ENCODE data around the gene THUMPD1.
"Not testable (repeated sequence)": the region's sequence is repeated elsewhere in the genome, so short reads cannot be mapped to it uniquely, and the experiment has no call there.

THUMPD1 gene

GRCh38 chr16:20747030-20747816 is 5.6 kb upstream of the THUMPD1 start:
- no peak for DNase-seq

GRCh38 chr16:20746461-20746860 is 4.8 kb upstream of the THUMPD1 start:
- DNase-seq: no peak

- no peak for DNase-seq
Measured at GRCh38 chr16:20744922-20745440, 3.4 kb upstream of the THUMPD1 start.

- no peak for DNase-seq
Measured at GRCh38 chr16:20743591-20743990, 2.0 kb upstream of the THUMPD1 start.

GRCh38 chr16:20740901-20741521 is 607 bp downstream of the THUMPD1 start:
- DNase-seq: peak; percentile 81

GRCh38 chr16:20740007-20740883 is 1.4 kb downstream of the THUMPD1 start:
- DNase-seq: no peak

GRCh38 chr16:20735490-20735889 is 6.1 kb downstream of the THUMPD1 start:
- DNase-seq: no peak

- DNase-seq: no peak
Measured at GRCh38 chr16:20734782-20735181, 6.8 kb downstream of the THUMPD1 start.

GRCh38 chr16:20734056-20734455 is 7.6 kb downstream of the THUMPD1 start:
- no peak for DNase-seq

GRCh38 chr16:20729141-20729540 is 12.5 kb downstream of the THUMPD1 start:
- DNase-seq: no peak

- DNase-seq: no peak
Measured at GRCh38 chr16:20727181-20727580, 14.4 kb downstream of the THUMPD1 start.

- DNase-seq: no peak
Measured at GRCh38 chr16:20726661-20727060, 15.0 kb downstream of the THUMPD1 start.

GRCh38 chr16:20720251-20720650 is 21.4 kb downstream of the THUMPD1 start:
- no peak for DNase-seq

GRCh38 chr16:20717718-20718117 is 23.9 kb downstream of the THUMPD1 start:
- DNase-seq: not testable (repeated sequence)

GRCh38 chr16:20711277-20711911 is 30.2 kb downstream of the THUMPD1 start:
- no peak for DNase-seq

GRCh38 chr16:20708129-20708528 is 33.5 kb downstream of the THUMPD1 start:
- DNase-seq: peak; percentile 23

- no peak for DNase-seq
Measured at GRCh38 chr16:20707461-20707860, 34.2 kb downstream of the THUMPD1 start.

GRCh38 chr16:20705972-20706371 is 35.6 kb downstream of the THUMPD1 start:
- DNase-seq: not testable (repeated sequence)

- no peak for DNase-seq
Measured at GRCh38 chr16:20704281-20704680, 37.3 kb downstream of the THUMPD1 start.

- DNase-seq: not testable (repeated sequence)
Measured at GRCh38 chr16:20701692-20702091, 39.9 kb downstream of the THUMPD1 start.

- DNase-seq: no peak
Measured at GRCh38 chr16:20696618-20697017, 45.0 kb downstream of the THUMPD1 start.

GRCh38 chr16:20695024-20695423 is 46.6 kb downstream of the THUMPD1 start:
- no peak for DNase-seq

- DNase-seq: not testable (repeated sequence)
Measured at GRCh38 chr16:20694096-20694495, 47.5 kb downstream of the THUMPD1 start.

Measured in NCI-H345 (cell line).